Calu3 (cell line): Measurements from ENCODE around the gene FTSJ1. TPM values are rescaled to one million over a fixed set of nuclear protein-coding genes. Genes with fewer than 3 reads are reported as not detected.

Experiments
- BruUV-seq: library from RNA; stranded (reverse); fragments of 400-500 nt; replicated peaks from 2 replicates; lab custom pipeline; 2021; lab: Mats Ljungman, UMichigan
- CTCF ChIA-PET: fragments of 300-600 bp; sonication (Branson Sonifier 250); formaldehyde crosslinking; loops from one replicate; lab custom pipeline; 2022; ENCODE audit warnings: antibody characterized with exemption; lab: Charles Lee
- DNase-seq: peaks from one replicate; pipeline ENCODE4 v3.0.0; 2022
- H3K27ac Mint-ChIP-seq: one replicate; pipeline ENCODE4 v1.8.0; 2022; ENCODE audit warnings: mixed read lengths; ENCODE audit not compliant: unreplicated experiment
- H3K27me3 Mint-ChIP-seq: one replicate; pipeline ENCODE4 v1.8.0; 2022; ENCODE audit warnings: mixed read lengths; ENCODE audit not compliant: unreplicated experiment
- H3K36me3 Mint-ChIP-seq: one replicate; pipeline ENCODE4 v1.8.0; 2022; ENCODE audit warnings: mild to moderate bottlenecking, moderate library complexity, mixed read lengths; ENCODE audit not compliant: insufficient read depth, unreplicated experiment
- H3K4me1 Mint-ChIP-seq: one replicate; pipeline ENCODE4 v1.8.0; 2022; ENCODE audit warnings: mild to moderate bottlenecking, low read depth, mixed read lengths; ENCODE audit not compliant: unreplicated experiment
- H3K4me3 Mint-ChIP-seq: one replicate; pipeline ENCODE4 v1.8.0; 2022; ENCODE audit warnings: mild to moderate bottlenecking, low read depth, moderate library complexity, mixed read lengths; ENCODE audit not compliant: unreplicated experiment
- H3K9me3 Mint-ChIP-seq: one replicate; pipeline ENCODE4 v1.8.0; 2022; ENCODE audit warnings: low read depth, mixed read lengths; ENCODE audit not compliant: unreplicated experiment
- CTCF ChIP-seq: fragments of 200-600 bp; IDR thresholded peaks from one replicate; pipeline ENCODE4 v1.8.0; 2022; ENCODE audit warnings: antibody characterized with exemption; ENCODE audit not compliant: unreplicated experiment
- intact Hi-C: fragments of 100-400 bp; cut with micrococcal nuclease; formaldehyde crosslinking; loops from one replicate; pipeline ENCODE4 v1.10.0; 2022; ENCODE audit not compliant: unreplicated experiment
- total RNA-seq: library from RNA; stranded (reverse); gene quantifications from 2 replicates; pipeline ENCODE4 v1.2.3, GENCODE V29; 2022

Gene FTSJ1
- total RNA-seq, 1 experiment from 2014 or later: 75.2 TPM

DNA sequence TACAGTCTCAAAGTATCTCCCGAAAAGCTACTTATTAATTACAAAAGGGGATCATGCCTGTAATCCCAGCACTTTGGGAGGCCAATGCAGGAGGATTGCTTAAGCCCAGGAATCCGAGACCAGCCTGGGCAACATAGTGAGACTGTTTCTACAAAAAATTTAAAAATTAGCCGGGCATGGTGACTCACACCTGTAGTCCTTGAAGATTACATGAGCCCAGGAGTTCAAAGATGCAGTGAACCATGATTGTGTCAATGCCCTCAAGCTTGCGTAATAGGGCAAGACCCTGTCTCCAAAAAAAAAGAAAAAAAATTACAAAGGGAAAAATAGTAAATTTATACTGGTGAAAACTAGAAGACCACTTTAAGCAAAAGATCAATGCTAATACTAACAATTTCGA lies 29.5 kb downstream of the FTSJ1 start:
- H3K4me3 Mint-ChIP-seq: no peak overlapping the region
- TF ChIP-seq CTCF: no peak
- H3K4me1 Mint-ChIP-seq: peaks cover 8% of the 10 kb centered on the region
- no peak for DNase-seq
- intact Hi-C loops: no loop called here
- H3K27ac Mint-ChIP-seq: no peak overlapping the region
- CTCF ChIA-PET: no interaction called here
- peaks cover 21% of the 10 kb centered on the region for H3K36me3 Mint-ChIP-seq
- H3K27me3 Mint-ChIP-seq: no peaks in the 10 kb centered on the region
- no peaks in the 10 kb centered on the region for H3K9me3 Mint-ChIP-seq
- no TSS peak for BruUV-seq

DNA sequence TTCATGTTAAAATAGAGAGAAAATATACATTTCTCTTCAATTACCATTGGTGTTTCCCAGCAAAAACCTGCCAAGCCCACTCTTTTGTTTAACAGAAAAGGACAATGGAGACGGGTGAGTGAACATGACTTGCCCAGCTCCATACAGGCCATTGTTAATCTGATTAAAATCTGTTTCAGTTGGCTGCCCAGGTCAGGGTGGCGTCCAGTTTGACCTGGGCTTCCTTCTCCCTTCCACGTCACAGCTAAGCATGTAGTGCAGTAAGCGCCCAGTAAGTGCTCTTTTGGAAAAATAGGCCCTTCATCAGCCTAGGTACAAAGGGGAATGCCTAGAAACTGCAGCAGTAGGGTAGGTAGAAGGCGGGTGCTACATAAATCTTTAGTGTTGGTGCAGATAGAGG lies 31.2 kb downstream of the FTSJ1 start:
- no peak for DNase-seq
- intact Hi-C loops: no loop called here
- CTCF ChIA-PET: no interaction called here
- Mint-ChIP-seq H3K27ac (no peak overlapping the region), H3K36me3 (peaks cover 21% of the 10 kb centered on the region), H3K27me3 (no peaks in the 10 kb centered on the region), H3K9me3 (no peaks in the 10 kb centered on the region), H3K4me1 (peaks cover 17% of the 10 kb centered on the region), H3K4me3 (no peak overlapping the region)
- no TSS peak for BruUV-seq
- no peak for TF ChIP-seq CTCF

- no peaks in the 10 kb centered on the region for H3K9me3 Mint-ChIP-seq
- peaks cover 21% of the 10 kb centered on the region for H3K36me3 Mint-ChIP-seq
- peak within 1 kb of the TSS; percentile 87 for H3K4me3 Mint-ChIP-seq
- DNase-seq: peak; percentile 86
- peak within 1 kb of the TSS; percentile 79 for H3K27ac Mint-ChIP-seq
- CTCF ChIA-PET: no interaction called here
- no peaks in the 10 kb centered on the region for H3K27me3 Mint-ChIP-seq
- intact Hi-C loops: no loop called here
- BruUV-seq: no TSS peak
- H3K4me1 Mint-ChIP-seq: peaks cover 17% of the 10 kb centered on the region
- TF ChIP-seq CTCF: no peak
Observed at GRCh38 chrX:48508400-48509244, 32.6 kb downstream of the FTSJ1 start, which contains the start of gene PORCN. Gene PORCN, plus strand, starts transcription at chrX:48508992. Its CDS starts 829 bp downstream, at chrX:48509821.

- H3K27ac Mint-ChIP-seq: peak overlapping the region; percentile 43
- TF ChIP-seq CTCF: no peak
- intact Hi-C loops: no loop called here
- peaks cover 17% of the 10 kb centered on the region for H3K4me1 Mint-ChIP-seq
- no peaks in the 10 kb centered on the region for H3K27me3 Mint-ChIP-seq
- DNase-seq: no peak
- CTCF ChIA-PET: no interaction called here
- peak overlapping the region; percentile 87 for H3K4me3 Mint-ChIP-seq
- H3K36me3 Mint-ChIP-seq: peaks cover 21% of the 10 kb centered on the region
- BruUV-seq: no TSS peak
- H3K9me3 Mint-ChIP-seq: no peaks in the 10 kb centered on the region
Observed at GRCh38 chrX:48509245-48509590, 33.2 kb downstream of the FTSJ1 start.
